ENCODE measurements around the gene TPM1. TPM values are rescaled to one million over a fixed set of nuclear protein-coding genes. Genes with fewer than 3 reads are reported as not detected.

The TPM1 gene
- total RNA-seq, 1 donor from 2014 or later, result 737 TPM

DNA sequence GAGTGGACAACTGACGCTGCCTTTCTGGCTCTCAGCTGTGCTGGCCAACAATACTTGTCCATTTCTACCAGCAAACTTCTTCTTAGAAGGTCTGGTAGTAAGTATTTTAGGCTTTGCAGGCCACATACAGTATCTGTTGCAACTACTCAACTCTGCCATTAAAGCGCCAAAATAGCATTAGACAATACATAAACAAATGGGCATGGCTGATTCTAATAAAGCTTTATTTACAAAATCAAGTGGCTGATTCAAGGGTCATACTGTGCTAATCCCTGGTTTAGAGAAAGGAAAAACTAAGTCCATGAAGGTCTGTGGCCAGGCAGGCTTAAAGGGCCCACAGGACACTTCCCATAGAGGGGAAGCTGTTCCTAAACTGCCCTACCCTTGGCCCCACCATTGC is 26.3 kb upstream of the TPM1 start:
- DNase-seq (ENCODE audit: low spot score), result no peak

DNA sequence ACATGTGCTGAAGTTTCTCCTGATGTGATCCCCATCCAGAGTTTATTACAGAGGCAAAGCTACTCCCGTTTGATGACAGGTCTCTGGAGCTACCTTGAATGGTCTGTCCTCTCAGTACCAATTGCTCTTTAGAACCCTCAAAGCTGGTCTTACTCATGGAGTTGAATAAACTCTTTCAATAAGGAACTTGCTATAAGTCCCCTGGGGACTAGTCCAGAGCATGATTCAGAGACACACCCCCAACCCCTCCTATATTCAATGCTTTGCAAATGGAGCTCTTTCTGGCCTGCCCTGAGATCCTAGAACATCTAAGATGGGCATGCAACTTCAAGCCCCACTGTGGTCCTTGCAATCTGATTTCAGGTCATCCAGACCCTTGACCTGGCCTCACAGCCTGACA is 23.9 kb upstream of the TPM1 start:
- no peak for DNase-seq (ENCODE audit: low spot score)

GRCh38 chr15:63019511-63020109 is 22.9 kb upstream of the TPM1 start:
- peak; percentile 59 for DNase-seq (ENCODE audit: low spot score)

DNA sequence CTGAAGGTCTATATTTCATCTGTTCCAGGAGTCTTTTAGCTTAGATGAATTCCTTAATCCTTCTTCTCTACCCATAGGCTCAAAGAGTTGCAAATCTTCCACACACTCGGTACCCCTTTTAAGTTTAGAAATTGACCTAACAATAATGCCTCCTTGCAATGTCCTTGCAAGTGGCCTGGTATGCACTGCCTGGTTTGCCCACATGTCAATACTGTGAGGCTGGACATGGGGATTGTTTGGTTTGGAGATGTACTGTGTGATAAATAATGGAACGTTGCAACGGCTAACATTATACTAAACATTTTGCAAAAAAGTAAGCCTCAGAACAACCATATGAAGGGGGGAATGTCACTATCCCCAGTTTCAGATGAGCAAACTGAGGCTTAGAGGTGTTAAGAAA is 22.4 kb upstream of the TPM1 start:
- DNase-seq (ENCODE audit: low spot score), result no peak

GRCh38 chr15:63020759-63021430 is 21.7 kb upstream of the TPM1 start:
- DNase-seq (ENCODE audit: low spot score), result no peak

DNA sequence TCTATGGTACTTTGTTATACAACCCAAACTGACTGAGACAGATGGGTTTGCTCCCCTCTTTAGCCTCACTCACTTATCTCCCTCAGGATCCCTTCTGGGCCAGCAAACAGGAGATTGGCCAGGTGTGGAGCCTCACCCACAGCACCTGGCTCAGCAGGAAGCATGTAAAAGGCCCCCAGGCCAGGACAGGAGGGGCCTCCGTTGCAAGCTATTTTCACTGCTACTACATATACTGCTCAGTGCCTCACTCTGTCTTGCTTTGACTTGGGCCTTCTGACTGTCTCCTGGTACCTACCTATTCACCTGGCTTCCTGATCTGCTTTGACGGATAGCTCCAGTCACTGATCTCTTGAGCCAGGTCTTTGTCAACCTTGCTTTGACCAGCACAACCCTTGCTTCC is 20.4 kb upstream of the TPM1 start:
- no peak for DNase-seq (ENCODE audit: low spot score)

- no peak for DNase-seq (ENCODE audit: low spot score)
Measured at GRCh38 chr15:63022663-63023062, 19.9 kb upstream of the TPM1 start.

GRCh38 chr15:63023351-63023945 is 19.1 kb upstream of the TPM1 start:
- DNase-seq (ENCODE audit: low spot score), result no peak

DNA sequence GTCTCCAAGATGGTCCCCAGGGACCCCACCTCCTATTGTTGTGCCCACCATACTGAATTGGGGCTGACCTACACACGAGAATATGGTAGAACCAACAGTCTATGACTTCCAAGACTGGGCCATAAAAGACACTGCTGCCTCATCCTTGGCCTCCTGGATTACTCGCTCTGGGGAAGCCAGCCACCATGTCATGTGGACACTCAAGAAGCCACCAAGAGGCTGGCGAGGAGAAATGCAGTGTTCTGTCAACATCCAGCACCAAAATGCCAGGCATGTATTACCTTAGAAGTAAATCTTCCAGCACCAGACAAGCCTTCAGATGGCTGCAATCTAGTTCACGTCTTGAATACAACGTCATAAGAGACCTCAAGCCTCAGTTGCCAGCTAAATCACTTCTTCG is 17.1 kb upstream of the TPM1 start:
- no peak for DNase-seq (ENCODE audit: low spot score)

DNA sequence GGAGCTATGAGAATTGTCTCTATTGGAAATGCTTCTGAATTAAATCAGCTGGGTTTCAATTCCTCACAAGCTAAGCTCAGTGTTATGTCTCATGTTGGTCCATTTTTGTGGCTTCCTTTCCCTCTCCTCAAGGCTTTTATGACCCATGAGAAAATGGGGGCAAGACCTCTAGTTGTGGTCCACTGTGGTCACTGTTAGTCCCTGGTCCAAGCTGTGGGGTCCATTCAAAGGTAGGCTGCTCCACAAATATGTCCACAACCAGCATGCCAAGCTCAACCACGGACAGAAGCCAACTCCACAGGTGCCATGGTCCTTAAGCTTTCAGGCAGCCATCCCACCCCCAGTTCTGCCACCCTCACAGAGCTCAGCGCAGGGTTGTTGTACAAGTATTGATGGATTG is 14.9 kb upstream of the TPM1 start:
- no peak for DNase-seq (ENCODE audit: low spot score)

GRCh38 chr15:63028442-63029110 is 14.0 kb upstream of the TPM1 start:
- DNase-seq (ENCODE audit: low spot score), result no peak

- DNase-seq (ENCODE audit: low spot score), result no peak
Measured at GRCh38 chr15:63029676-63030075, 12.9 kb upstream of the TPM1 start.

DNA sequence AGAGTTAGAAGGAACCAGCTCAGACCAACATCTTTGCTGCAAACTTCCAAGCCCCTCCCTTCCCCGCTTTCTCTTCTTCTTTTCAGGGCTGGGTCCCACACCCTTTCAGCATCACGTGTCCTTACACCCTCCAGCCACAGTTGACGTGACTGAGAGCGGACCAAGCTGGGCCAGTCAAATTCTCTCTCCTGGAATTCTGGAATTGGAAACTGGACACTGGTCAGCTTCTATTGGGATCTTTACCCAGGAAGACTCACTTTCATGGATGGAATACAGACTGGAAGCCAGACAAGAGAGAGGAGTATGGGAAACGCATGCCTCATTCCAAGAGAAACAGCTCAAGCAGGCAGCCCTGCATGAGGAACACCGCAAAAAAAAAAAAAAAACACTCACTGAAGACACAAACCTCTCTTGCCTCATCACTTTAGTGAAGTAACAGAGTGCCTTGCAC is 12.4 kb upstream of the TPM1 start:
- peak; percentile 65 for DNase-seq (ENCODE audit: low spot score)

GRCh38 chr15:63034578-63034977 is 8.0 kb upstream of the TPM1 start:
- DNase-seq (ENCODE audit: low spot score), result no peak

GRCh38 chr15:63035253-63035652 is 7.3 kb upstream of the TPM1 start:
- DNase-seq (ENCODE audit: low spot score), result no peak

GRCh38 chr15:63035977-63036376 is 6.6 kb upstream of the TPM1 start:
- no peak for DNase-seq (ENCODE audit: low spot score)

GRCh38 chr15:63037976-63038720 is 4.4 kb upstream of the TPM1 start:
- no peak for DNase-seq (ENCODE audit: low spot score)

DNA sequence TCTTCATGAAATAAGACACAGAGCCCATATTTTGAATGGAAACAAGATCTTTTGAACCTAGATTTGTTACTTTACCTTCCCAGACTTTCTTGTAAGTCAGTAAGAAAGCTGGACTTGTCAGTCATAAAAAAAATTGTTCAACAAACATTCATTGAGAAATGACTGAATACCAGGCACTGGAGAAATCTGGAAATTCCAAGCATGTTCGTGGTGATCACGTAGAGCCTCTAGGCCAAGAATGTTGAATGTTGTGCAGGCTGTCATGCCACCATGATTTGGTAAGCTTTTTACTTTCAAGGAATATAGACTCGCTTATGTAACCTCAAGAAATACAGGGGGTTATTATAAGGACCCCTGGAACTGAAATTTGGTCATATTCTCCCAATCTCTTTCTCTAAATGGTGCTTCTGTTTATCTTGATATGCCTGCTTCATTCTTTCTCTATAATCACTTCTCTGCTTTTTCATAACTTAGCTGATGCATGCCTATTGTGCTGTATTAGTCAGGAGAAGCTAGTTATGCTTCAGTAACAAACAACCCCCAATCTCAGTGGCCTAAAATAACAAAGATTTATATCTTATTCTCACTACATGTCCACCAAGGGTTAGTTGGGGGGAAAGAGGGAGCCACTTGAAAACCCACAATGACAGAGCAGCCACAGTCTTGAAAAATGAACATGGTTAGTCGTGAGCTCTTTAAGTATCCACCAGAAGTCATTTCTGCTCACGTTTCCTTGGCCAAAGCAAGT is 3.4 kb upstream of the TPM1 start:
- DNase-seq (ENCODE audit: low spot score), result no peak

- no peak for DNase-seq (ENCODE audit: low spot score)
Measured at GRCh38 chr15:63039811-63040210, 2.7 kb upstream of the TPM1 start.

- no peak for DNase-seq (ENCODE audit: low spot score)
Measured at GRCh38 chr15:63040509-63040908, 2.0 kb upstream of the TPM1 start.

- no peak for DNase-seq (ENCODE audit: low spot score)
Measured at GRCh38 chr15:63040954-63041353, 1.6 kb upstream of the TPM1 start.
